Ascending aorta (tissue), 2 donors: ENCODE measurements around the gene EIF3J. TPM values are rescaled to one million over a fixed set of nuclear protein-coding genes. Genes with fewer than 3 reads are reported as not detected.

Source experiments
- DNase-seq, 2 donors: peaks; one replicate each; pipeline ENCODE4 v3.0.0-alpha.2; 2019; ENCODE audit warnings: low spot score in 2 of 2
- H3K27ac ChIP-seq, 2 donors: fragments of 200-600 bp; sonication (generic); one replicate each; pipeline ENCODE4 v1.5.1; 2016 to 2017; ENCODE audit warnings: mild to moderate bottlenecking in 1 of 2
- H3K27me3 ChIP-seq: fragments of 200-600 bp; sonication (generic); one replicate; pipeline ENCODE4 v1.5.1; 2017
- H3K36me3 ChIP-seq, 2 donors: fragments of 200-600 bp; sonication (generic); one replicate each; pipeline ENCODE4 v1.5.1; 2016
- H3K4me1 ChIP-seq, 2 donors: fragments of 200-600 bp; sonication (generic); one replicate each; pipeline ENCODE4 v1.5.1; 2016 to 2017; ENCODE audit warnings: mild to moderate bottlenecking in 1 of 2
- H3K4me3 ChIP-seq, 2 donors: fragments of 200-600 bp; sonication (generic); one replicate each; pipeline ENCODE4 v1.5.1; 2016 to 2017; ENCODE audit warnings: mild to moderate bottlenecking in 1 of 2
- H3K9me3 ChIP-seq, 2 donors: fragments of 200-600 bp; sonication (generic); one replicate each; pipeline ENCODE4 v1.5.1; 2016
- CTCF ChIP-seq, 3 experiments: fragments of 200-600 bp in 2 of 3; fragments of 450-650 bp in 1 of 3; sonication (generic) in 2 of 3; IDR thresholded peaks; one replicate each; pipeline ENCODE4 v1.5.1; 2016 to 2019; ENCODE audit warnings: antibody characterized with exemption in 3 of 3, mild to moderate bottlenecking in 1 of 3, moderate library complexity in 1 of 3
- intact Hi-C: fragments of 100-400 bp; cut with DNase I; formaldehyde crosslinking; loops from one replicate; pipeline ENCODE4 v1.15.1; 2023
- total RNA-seq: library from RNA; depleted of rRNA; stranded (reverse); fragments of >200 nt; gene quantifications from one replicate; pipeline ENCODE4 v1.1.0, GENCODE V29; 2016

EIF3J gene
- total RNA-seq, 1 donor from 2014 or later = 22.8 TPM

GRCh38 chr15:44596511-44597010 lies 59.6 kb downstream of the EIF3J start:
- H3K27ac ChIP-seq = no peak overlapping the region
- intact Hi-C loops = no loop called here
- peaks cover 52 to 67% of the 10 kb centered on the region in 2 donors for H3K36me3 ChIP-seq

GRCh38 chr15:44598066-44598465 lies 61.1 kb downstream of the EIF3J start:
- H3K27me3 ChIP-seq = no peaks in the 10 kb centered on the region
- no peak for TF ChIP-seq CTCF (IDR thresholded peaks at IDR 0.05)
- no peaks in the 10 kb centered on the region for H3K9me3 ChIP-seq
- peaks cover 43 to 61% of the 10 kb centered on the region in 2 donors for H3K36me3 ChIP-seq
- DNase-seq = no peak
- no peak overlapping the region for H3K4me3 ChIP-seq
- no peaks in the 10 kb centered on the region for H3K4me1 ChIP-seq
- H3K27ac ChIP-seq = peak overlapping the region in 1 of 2 donors; percentile 38
- intact Hi-C loops = no loop called here

More at GRCh38 chr15:44596511-44597010, 59.6 kb downstream of the EIF3J start:
- Histone ChIP-seq H3K27me3 (no peaks in the 10 kb centered on the region), H3K4me3 (no peak overlapping the region), H3K9me3 (no peaks in the 10 kb centered on the region), H3K4me1 (no peaks in the 10 kb centered on the region)
- no peak for TF ChIP-seq CTCF (IDR thresholded peaks at IDR 0.05)
- no peak for DNase-seq

GRCh38 chr15:44598892-44599291 lies 61.9 kb downstream of the EIF3J start:
- Histone ChIP-seq H3K36me3 (peaks cover 40 to 61% of the 10 kb centered on the region in 2 donors), H3K27ac (peak overlapping the region in 1 of 2 donors; percentile 50), H3K9me3 (no peaks in the 10 kb centered on the region), H3K27me3 (no peaks in the 10 kb centered on the region), H3K4me3 (no peak overlapping the region), H3K4me1 (no peaks in the 10 kb centered on the region)
- intact Hi-C loops = no loop called here
- DNase-seq = no peak
- TF ChIP-seq CTCF (IDR thresholded peaks at IDR 0.05) = no peak

- H3K4me1 ChIP-seq = no peaks in the 10 kb centered on the region
- no peak overlapping the region for H3K27ac ChIP-seq
- H3K4me3 ChIP-seq = no peak overlapping the region
- DNase-seq = no peak
- H3K9me3 ChIP-seq = no peaks in the 10 kb centered on the region
- intact Hi-C loops = no loop called here
- peaks cover 33 to 48% of the 10 kb centered on the region in 2 donors for H3K36me3 ChIP-seq
- H3K27me3 ChIP-seq = no peaks in the 10 kb centered on the region
- TF ChIP-seq CTCF (IDR thresholded peaks at IDR 0.05) = no peak
Measured at GRCh38 chr15:44603126-44603525, 66.2 kb downstream of the EIF3J start.

GRCh38 chr15:44606740-44607139 lies 69.8 kb downstream of the EIF3J start:
- intact Hi-C loops = no loop called here
- H3K36me3 ChIP-seq = peaks cover 48 to 60% of the 10 kb centered on the region in 2 donors
- TF ChIP-seq CTCF (IDR thresholded peaks at IDR 0.05) = no peak

More at GRCh38 chr15:44606740-44607139, 69.8 kb downstream of the EIF3J start:
- no peak overlapping the region for H3K27ac ChIP-seq
- no peaks in the 10 kb centered on the region for H3K27me3 ChIP-seq
- H3K4me1 ChIP-seq = no peaks in the 10 kb centered on the region
- DNase-seq = no peak
- no peak overlapping the region for H3K4me3 ChIP-seq
- no peaks in the 10 kb centered on the region for H3K9me3 ChIP-seq

Other genes starting within 250 kb of the EIF3J start
- 79.7 TPM for gene GOLM2, start 248.4 kb upstream of the EIF3J start, total RNA-seq
- gene CTDSPL2, start 109.5 kb upstream of the EIF3J start, total RNA-seq = 2.6 TPM
- gene SPG11, start 126.5 kb downstream of the EIF3J start, total RNA-seq = 21.1 TPM
- not detected for gene PATL2, start 174.2 kb downstream of the EIF3J start, total RNA-seq
- gene B2M, start 174.4 kb downstream of the EIF3J start, total RNA-seq = 3,395 TPM
- 40.3 TPM for gene TRIM69, start 199.4 kb downstream of the EIF3J start, total RNA-seq